ENCODE results near the gene ARHGAP8. TPM values are rescaled to one million over a fixed set of nuclear protein-coding genes. Genes with fewer than 3 reads are reported as not detected.

Gene ARHGAP8
- total and polyA plus RNA-seq, 10 of the 15 experiments (the other 5 are each of a cell fraction or from before 2014, with no cell fraction given) = 0.33 TPM; not detected in 9

GRCh38 chr22:44893731-44894080 lies 141.3 kb downstream of the ARHGAP8 start (continued):
- no peak for TF ChIP-seq ZNF207 (IDR thresholded peaks at IDR 0.05; ENCODE audit: borderline replicate concordance)

GRCh38 chr22:44894321-44894720 lies 141.9 kb downstream of the ARHGAP8 start:
- RAD21 ChIA-PET (ENCODE audit: unreplicated experiment) = no interaction called here
- intact Hi-C loops (cut with micrococcal nuclease; ENCODE audit: unreplicated experiment) = no loop called here

DNA sequence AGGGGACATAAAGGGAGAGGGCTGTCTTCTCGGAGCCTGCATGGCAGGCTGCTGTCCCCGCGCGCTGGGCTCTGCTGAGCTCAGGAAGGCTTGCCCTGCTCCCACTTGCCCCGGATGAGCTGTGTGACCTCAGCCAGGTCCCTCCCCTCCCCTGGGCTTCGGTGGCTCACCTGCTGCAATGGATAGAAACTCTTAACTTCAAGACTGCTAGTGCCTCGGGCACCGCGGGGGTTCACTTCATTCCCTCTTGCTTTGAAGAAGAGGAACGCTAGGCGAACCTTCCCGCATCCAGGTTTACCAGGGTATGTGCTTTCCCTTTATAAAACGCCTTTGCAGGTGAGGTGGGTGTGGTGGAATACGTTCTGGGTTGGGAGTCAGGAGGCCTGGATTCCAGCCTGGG lies 142.4 kb downstream of the ARHGAP8 start:
- H3K36me3 ChIP-seq (ENCODE audit: control insufficient read depth in 2 of 2, insufficient read depth in 2 of 2, low read length in 1 of 2) = no peaks in the 10 kb centered on the region
- H3K4me3 ChIP-seq = no peak overlapping the region
- ChIA-PET SMC1A (ENCODE audit: uncharacterized antibody, unreplicated experiment) (no interaction called here), CTCF (no interaction called here), POLR2A (no interaction called here), RAD21 (ENCODE audit: unreplicated experiment) (no interaction called here)
- 66% methylated on average over 14 of the region's 14 CpGs for WGBS (ENCODE audit: insufficient coverage, insufficient replicate concordance, low lambda C conversion rate, missing lambda C conversion rate)
- no peaks in the 10 kb centered on the region for H4K20me1 ChIP-seq (ENCODE audit: control insufficient read depth, insufficient read depth)
- no TSS peak for BruUV-seq (replicated peaks)
- intact Hi-C loops (cut with micrococcal nuclease; ENCODE audit: unreplicated experiment) = no loop called here
- TF ChIP-seq KLF5 (IDR thresholded peaks at IDR 0.05; ENCODE audit: partially characterized antibody) (no peak), NR2F1 (conservative IDR thresholded peaks at IDR 0.05) (no peak), SMARCA5 (IDR thresholded peaks at IDR 0.05) (no peak)
- TF ChIP-seq, protein P1, sequence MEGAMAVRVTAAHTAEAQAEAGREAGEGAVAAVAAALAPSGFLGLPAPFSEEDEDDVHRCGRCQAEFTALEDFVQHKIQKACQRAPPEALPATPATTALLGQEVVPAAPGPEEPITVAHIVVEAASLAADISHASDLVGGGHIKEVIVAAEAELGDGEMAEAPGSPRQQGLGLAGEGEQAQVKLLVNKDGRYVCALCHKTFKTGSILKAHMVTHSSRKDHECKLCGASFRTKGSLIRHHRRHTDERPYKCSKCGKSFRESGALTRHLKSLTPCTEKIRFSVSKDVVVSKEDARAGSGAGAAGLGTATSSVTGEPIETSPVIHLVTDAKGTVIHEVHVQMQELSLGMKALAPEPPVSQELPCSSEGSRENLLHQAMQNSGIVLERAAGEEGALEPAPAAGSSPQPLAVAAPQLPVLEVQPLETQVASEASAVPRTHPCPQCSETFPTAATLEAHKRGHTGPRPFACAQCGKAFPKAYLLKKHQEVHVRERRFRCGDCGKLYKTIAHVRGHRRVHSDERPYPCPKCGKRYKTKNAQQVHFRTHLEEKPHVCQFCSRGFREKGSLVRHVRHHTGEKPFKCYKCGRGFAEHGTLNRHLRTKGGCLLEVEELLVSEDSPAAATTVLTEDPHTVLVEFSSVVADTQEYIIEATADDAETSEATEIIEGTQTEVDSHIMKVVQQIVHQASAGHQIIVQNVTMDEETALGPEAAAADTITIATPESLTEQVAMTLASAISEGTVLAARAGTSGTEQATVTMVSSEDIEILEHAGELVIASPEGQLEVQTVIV (IDR thresholded peaks at IDR 0.05; ENCODE audit: borderline replicate concordance, partially characterized antibody) = no peak
- H3K9ac ChIP-seq (ENCODE audit: control insufficient read depth, insufficient read depth, low read length) = no peak overlapping the region
- in situ Hi-C loops (cut with MboI) = loop anchor here (25.0 kb wide), 1 partner anchor 532 kb away; no protein-coding TSS in a partner anchor
- no peak for DNase-seq (ENCODE audit: low read depth, low spot score)
- H3K27ac ChIP-seq (ENCODE audit: control insufficient read depth, insufficient read depth) = no peak overlapping the region
- H2AFZ ChIP-seq (ENCODE audit: control insufficient read depth, low read depth, low read length) = no peak overlapping the region
- FAIRE-seq = no peak
- no peaks in the 10 kb centered on the region; the same call in 2 of the 3 replicates for H3K9me3 ChIP-seq (replicated peaks; ENCODE audit: control insufficient read depth, insufficient read depth, low read length)
- H3K4me1 ChIP-seq (ENCODE audit: control insufficient read depth, insufficient read depth, low read length) = no peaks in the 10 kb centered on the region
- ATAC-seq = no peak
- H3K4me2 ChIP-seq (ENCODE audit: control insufficient read depth, insufficient read depth) = no peak overlapping the region
- no peaks in the 10 kb centered on the region for H3K27me3 ChIP-seq (replicated peaks in 1 of 2; ENCODE audit: control insufficient read depth in 2 of 2, insufficient read depth in 2 of 2, low read length in 1 of 2)
- no peaks in the 10 kb centered on the region for H3K79me2 ChIP-seq (ENCODE audit: control insufficient read depth, insufficient read depth, low read length)

More at GRCh38 chr22:44894321-44894720, 141.9 kb downstream of the ARHGAP8 start:
- Histone ChIP-seq H3K4me2 (ENCODE audit: control insufficient read depth, insufficient read depth) (no peak overlapping the region), H3K4me1 (ENCODE audit: control insufficient read depth, insufficient read depth, low read length) (no peaks in the 10 kb centered on the region), H3K36me3 (ENCODE audit: control insufficient read depth in 2 of 2, insufficient read depth in 2 of 2, low read length in 1 of 2) (no peaks in the 10 kb centered on the region), H3K9me3 (replicated peaks; ENCODE audit: control insufficient read depth, insufficient read depth, low read length) (no peaks in the 10 kb centered on the region; the same call in 2 of the 3 replicates), H4K20me1 (ENCODE audit: control insufficient read depth, insufficient read depth) (no peaks in the 10 kb centered on the region), H2AFZ (ENCODE audit: control insufficient read depth, low read depth, low read length) (no peak overlapping the region), H3K4me3 (no peak overlapping the region), H3K9ac (ENCODE audit: control insufficient read depth, insufficient read depth, low read length) (no peak overlapping the region), H3K79me2 (ENCODE audit: control insufficient read depth, insufficient read depth, low read length) (no peaks in the 10 kb centered on the region), H3K27me3 (replicated peaks in 1 of 2; ENCODE audit: control insufficient read depth in 2 of 2, insufficient read depth in 2 of 2, low read length in 1 of 2) (no peaks in the 10 kb centered on the region), H3K27ac (ENCODE audit: control insufficient read depth, insufficient read depth) (no peak overlapping the region)
- no peak for FAIRE-seq
- CTCF ChIA-PET = no interaction called here
- in situ Hi-C loops (cut with MboI) = loop anchor here (25.0 kb wide), 1 partner anchor 532 kb away; no protein-coding TSS in a partner anchor
- SMC1A ChIA-PET (ENCODE audit: uncharacterized antibody, unreplicated experiment) = no interaction called here
- no TSS peak for BruUV-seq (replicated peaks)
- 55% methylated on average over 11 of the region's 12 CpGs for WGBS (ENCODE audit: insufficient coverage, insufficient replicate concordance, low lambda C conversion rate, missing lambda C conversion rate)
- no peak for DNase-seq (ENCODE audit: low read depth, low spot score)
- no peak for TF ChIP-seq POLR2AphosphoS2 (IDR thresholded peaks at IDR 0.05; ENCODE audit: low read depth, low read length)
- TF ChIP-seq STAT1 (conservative IDR thresholded peaks at IDR 0.05) = no peak
- POLR2A ChIA-PET = no interaction called here
- no peak for ATAC-seq

All from GM12878 (cell line).